K562 (cell line): Measurements from ENCODE around the gene ITSN1. TPM values are rescaled to one million over a fixed set of nuclear protein-coding genes. Genes with fewer than 3 reads are reported as not detected.

Experiments
- CLOCK ChIP-seq: fragments of 250-450 bp; sonication (Bioruptor Pico); IDR thresholded peaks from 2 replicates; pipeline ENCODE4 v1.4.0; 2020; ENCODE audit warnings: mild to moderate bottlenecking, moderate library complexity, borderline replicate concordance
- DMBX1 ChIP-seq: fragments of 250-450 bp; sonication (Bioruptor Pico); IDR thresholded peaks from 2 replicates; pipeline ENCODE4 v1.8.0; 2022; ENCODE audit warnings: inconsistent platforms, mild to moderate bottlenecking, moderate library complexity, borderline replicate concordance
- JUND ChIP-seq, 2 experiments: IDR thresholded peaks; 2 replicates in 1 of 2; 3 replicates in 1 of 2; pipeline ENCODE4 v1.6.1; 2011; ENCODE audit warnings: borderline replicate concordance in 2 of 2, low read depth in 2 of 2, low read length in 2 of 2, improper control_type of control experiment in 1 of 2, missing biosample characterization in 1 of 2, missing genetic modification characterization in 1 of 2, missing genetic modification reagents in 1 of 2
- MAX ChIP-seq: sonication (generic); formaldehyde crosslinking; IDR thresholded peaks from 2 replicates; pipeline ENCODE4 v1.9.0; 2022; ENCODE audit warnings: mild to moderate bottlenecking, missing genetic modification reagents
- MCM3 ChIP-seq: fragments of 450-650 bp; IDR thresholded peaks from 2 replicates; pipeline ENCODE4 v1.6.1; 2016
- PHF20 ChIP-seq: fragments of 450-650 bp; IDR thresholded peaks from 2 replicates; pipeline ENCODE4 v1.6.1; 2018; ENCODE audit not compliant: partially characterized antibody
- RREB1 ChIP-seq: fragments of 250-450 bp; sonication (Bioruptor Pico); IDR thresholded peaks from 2 replicates; pipeline ENCODE4 v1.4.0; 2020
- SRSF9 ChIP-seq: fragments of 200-400 bp; formaldehyde crosslinking; IDR thresholded peaks from 2 replicates; pipeline ENCODE4 v1.6.1; 2017; ENCODE audit warnings: low read depth, low read length, borderline replicate concordance
- ZNF12 ChIP-seq: sonication (generic); formaldehyde crosslinking; IDR thresholded peaks from 2 replicates; pipeline ENCODE4 v1.4.0; 2020; ENCODE audit warnings: mild to moderate bottlenecking, missing genetic modification reagents
- ZNF124 ChIP-seq: sonication (generic); formaldehyde crosslinking; IDR thresholded peaks from 2 replicates; pipeline ENCODE4 v1.8.1; 2022; ENCODE audit warnings: missing genetic modification reagents
- ZNF165 ChIP-seq: fragments of 250-450 bp; sonication (Bioruptor Pico); IDR thresholded peaks from 2 replicates; pipeline ENCODE4 v1.4.0; 2020; ENCODE audit warnings: borderline replicate concordance
- ZNF239 ChIP-seq: fragments of 250-450 bp; sonication (Bioruptor Pico); IDR thresholded peaks from 2 replicates; pipeline ENCODE4 v1.4.0; 2020; ENCODE audit warnings: mild to moderate bottlenecking
- ZNF644 ChIP-seq: fragments of 200-800 bp; sonication (Bioruptor generic); IDR thresholded peaks from 2 replicates; pipeline ENCODE4 v1.6.1; 2016; ENCODE audit warnings: low read depth, missing genetic modification characterization, missing compliant biosample characterization
- ZNF764 ChIP-seq: fragments of 250-450 bp; sonication (Bioruptor Pico); IDR thresholded peaks from 2 replicates; pipeline ENCODE4 v1.4.0; 2020; ENCODE audit warnings: low read depth, mild to moderate bottlenecking, moderate library complexity
- ZSCAN32 ChIP-seq: fragments of 450-650 bp; formaldehyde crosslinking; IDR thresholded peaks from 2 replicates; pipeline ENCODE4 v1.4.0; 2020; ENCODE audit warnings: mild to moderate bottlenecking, moderate library complexity
- polyA plus RNA-seq, 8 experiments: library from polyadenylated mRNA; depleted of rRNA in 4 of 8; stranded (reverse) in 5 of 8; unstranded in 3 of 8; fragments of >200 nt; fragmentation: Nextera tagmentation in 2 of 8; fragmentation: Illumina TruSeq in 1 of 8; extraction: Ambion mirVana in 2 of 8; extraction: Trizol in 1 of 8; gene quantifications; 2 replicates each; pipeline versions ENCODE4 v1.2.1 to v1.2.3, GENCODE V29; 2011 to 2014; ENCODE audit warnings: inconsistent platforms in 1 of 8, missing spikeins in 1 of 8
- total RNA-seq, 7 experiments: library from RNA; depleted of rRNA in 6 of 7; stranded (reverse); fragments of >200 nt in 6 of 7; fragmentation: Illumina TruSeq in 2 of 7; extraction: Trizol in 2 of 7; gene quantifications; 2 replicates each; pipeline versions ENCODE4 v1.2.1 to v1.2.3, GENCODE V29; 2011 to 2021; ENCODE audit warnings: low replicate concordance in 1 of 7

ITSN1 gene
- total and polyA plus RNA-seq, 9 of the 15 experiments (the other 6 are each of a cell fraction or from before 2014, with no cell fraction given), result 1.1 to 12.6 (median 4.8) TPM

- TF ChIP-seq RREB1 (no peak), MCM3 (no peak), ZNF764 (CRISPR knock-in tag) (no peak), MAX (CRISPR knock-in tag) (no peak), CLOCK (CRISPR knock-in tag) (no peak), ZNF165 (no peak), ZNF239 (CRISPR knock-in tag) (no peak), ZNF124 (no peak), SRSF9 (no peak), PHF20 (no peak), ZSCAN32 (no peak), DMBX1 (CRISPR knock-in tag) (no peak), ZNF12 (CRISPR knock-in tag) (no peak), JUND (IDR thresholded peaks at IDR 0.05; ENCODE audit: borderline replicate concordance, low read depth, low read length) (peak; percentile 93), JUND (tag; IDR thresholded peaks at IDR 0.05; ENCODE audit: borderline replicate concordance, low read depth, low read length) (peak; percentile 98), ZNF644 (tag) (no peak; the same call in 1 of the 2 replicates)
Observed at GRCh38 chr21:33761441-33762036, 119.2 kb downstream of the ITSN1 start (continued).
